ENCODE data around the gene PEF1.

Gene PEF1

GRCh38 chr1:31640179-31640578 is 4.5 kb downstream of the PEF1 start:
- intact Hi-C loops (cut with DNase I), result no loop called here
- no peak for DNase-seq

- peak in 1 of 10 donors; percentile 2 for DNase-seq
- intact Hi-C loops (cut with DNase I), result no loop called here
These were observed 5.1 kb downstream of the PEF1 start for GRCh38 chr1:31639543-31639942.

GRCh38 chr1:31637915-31638673 is 6.6 kb downstream of the PEF1 start:
- intact Hi-C loops (cut with DNase I), result no loop called here
- peak in 1 of 10 donors; percentile 5 for DNase-seq

- DNase-seq, result peak in 1 of 10 donors; percentile 57
- intact Hi-C loops (cut with DNase I), result no loop called here
These were observed 11.6 kb downstream of the PEF1 start for GRCh38 chr1:31633117-31633516.

GRCh38 chr1:31632649-31633048 is 12.0 kb downstream of the PEF1 start:
- DNase-seq, result peak in 1 of 10 donors; percentile 12
- intact Hi-C loops (cut with DNase I), result no loop called here

GRCh38 chr1:31628931-31629556 is 15.6 kb downstream of the PEF1 start:
- intact Hi-C loops (cut with DNase I), result no loop called here
- peak in 1 of 10 donors; percentile 30 for DNase-seq

- intact Hi-C loops (cut with DNase I), result no loop called here
- DNase-seq, result peak in 4 of 10 donors; percentile 16 to 84 (median 32)
These were observed 16.6 kb downstream of the PEF1 start for GRCh38 chr1:31627930-31628559.

GRCh38 chr1:31627301-31627929 is 17.3 kb downstream of the PEF1 start:
- intact Hi-C loops (cut with DNase I), result no loop called here
- peak in 2 of 10 donors; percentile 63 to 89 for DNase-seq

GRCh38 chr1:31626223-31627207 is 18.2 kb downstream of the PEF1 start:
- DNase-seq, result peak in 8 of 10 donors; percentile 41 to 91 (median 59)
- intact Hi-C loops (cut with DNase I), result no loop called here

- peak in 1 of 10 donors; percentile 20 for DNase-seq
- intact Hi-C loops (cut with DNase I), result no loop called here
These were observed 19.0 kb downstream of the PEF1 start for GRCh38 chr1:31625561-31626222.

- intact Hi-C loops (cut with DNase I), result no loop called here
These were observed 19.8 kb downstream of the PEF1 start for GRCh38 chr1:31624731-31625514.

GRCh38 chr1:31624309-31624708 is 20.4 kb downstream of the PEF1 start:
- peak in 1 of 10 donors; percentile 43 for DNase-seq
- intact Hi-C loops (cut with DNase I), result no loop called here

More at GRCh38 chr1:31624731-31625514, 19.8 kb downstream of the PEF1 start:
- peak in 1 of 10 donors; percentile 61 for DNase-seq

- peak in 1 of 10 donors; percentile 62 for DNase-seq
- intact Hi-C loops (cut with DNase I), result no loop called here
These were observed 21.3 kb downstream of the PEF1 start for GRCh38 chr1:31623365-31623764.

GRCh38 chr1:31621847-31622730 is 22.6 kb downstream of the PEF1 start:
- peak in 1 of 10 donors; percentile 86 for DNase-seq
- intact Hi-C loops (cut with DNase I), result no loop called here

GRCh38 chr1:31621498-31621820 is 23.2 kb downstream of the PEF1 start:
- intact Hi-C loops (cut with DNase I), result no loop called here
- no peak for DNase-seq

- no peak for DNase-seq
- intact Hi-C loops (cut with DNase I), result no loop called here
These were observed 23.8 kb downstream of the PEF1 start for GRCh38 chr1:31620631-31621497.
